ENCODE data around the gene TPD52L1.

DNA sequence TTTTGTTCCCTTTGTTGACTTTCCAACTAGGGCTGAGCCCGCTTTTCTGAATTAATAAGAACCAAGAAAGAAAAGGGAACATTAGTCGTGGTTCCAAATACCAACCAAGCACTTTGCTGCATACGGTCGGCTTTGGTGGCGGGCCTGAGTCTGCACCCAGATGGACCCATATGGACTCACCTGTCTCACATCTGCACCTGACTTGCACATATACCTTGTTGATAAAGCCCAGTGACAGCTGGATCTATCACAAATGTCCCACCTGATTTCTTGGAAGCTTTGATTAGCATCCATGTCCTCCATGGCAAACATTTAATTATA lies 39.0 kb downstream of the TPD52L1 start:
- TF ChIP-seq CTCF (IDR thresholded peaks at IDR 0.05) (no peak), POLR2A (IDR thresholded peaks at IDR 0.05) (no peak)

Data from testis (tissue), 2 donors.